Lower leg skin (tissue), 4 donors: Measurements from ENCODE around the gene MS4A4E. TPM values are rescaled to one million over a fixed set of nuclear protein-coding genes. Genes with fewer than 3 reads are reported as not detected.

Experiments
- DNase-seq, 2 donors: peaks; one replicate each; pipeline ENCODE4 v3.0.0-alpha.2; 2019; ENCODE audit warnings: low spot score in 2 of 2
- H3K4me3 ChIP-seq: fragments of 200-600 bp; sonication (generic); 2 replicates; pipeline ENCODE4 v1.5.1; 2017; ENCODE audit warnings: mild to moderate bottlenecking, low read depth; ENCODE audit not compliant: poor library complexity, severe bottlenecking
- CTCF ChIP-seq, 3 donors: fragments of 450-650 bp; IDR thresholded peaks; one replicate each; pipeline ENCODE4 v1.5.1; 2016; ENCODE audit warnings: antibody characterized with exemption in 3 of 3, mild to moderate bottlenecking in 3 of 3, moderate library complexity in 2 of 3
- POLR2A ChIP-seq, 2 donors: fragments of 450-650 bp; IDR thresholded peaks; one replicate each; pipeline ENCODE4 v1.6.1; 2016 to 2017; ENCODE audit warnings: antibody characterized with exemption in 2 of 2, mild to moderate bottlenecking in 1 of 2, moderate library complexity in 1 of 2
- WGBS, 2 donors: methylation state at CpG; one replicate each; pipeline ENCODE4 v1.1.5; 2018; 5-methylcytosine and 5-hydroxymethylcytosine counted together
- intact Hi-C: fragments of 100-400 bp; cut with DNase I; formaldehyde crosslinking; loops from one replicate; pipeline ENCODE4 v1.15.0; 2023; ENCODE audit warnings: low total_unique reads
- microRNA-seq, 2 donors: library from miRNA; unstranded; fragments of <30 nt; microRNA quantifications; one replicate each; pipeline ENCODE4, GENCODE V29; 2016; ENCODE audit warnings: borderline replicate concordance in 2 of 2, borderline number of aligned reads in 1 of 2
- total RNA-seq, 4 donors: library from RNA; depleted of rRNA; stranded (reverse); fragments of >200 nt; gene quantifications; one replicate each; pipeline ENCODE4 v1.1.0, GENCODE V29; 2016

Gene MS4A4E
- total RNA-seq, 4 donors from 2014 or later: 0.25 to 1.6 (median 1.4) TPM

- 87% methylated on average over 1 of the region's 1 CpG for WGBS, 2 donors
- TF ChIP-seq CTCF (IDR thresholded peaks at IDR 0.05) (no peak), POLR2A (IDR thresholded peaks at IDR 0.05) (no peak)
- intact Hi-C loops: no loop called here
- H3K4me3 ChIP-seq: no peak overlapping the region
- DNase-seq: no peak
Observed at GRCh38 chr11:60150279-60150678, 92.7 kb downstream of the MS4A4E start.

Small RNA genes within 50 kb of the gene (microRNA-seq; reads per million reads assigned to microRNA genes)
- gene MIR6503: 2.0 to 2.8 reads per million in 2 donors

Other genes starting within 250 kb of the MS4A4E start
- not detected for gene OOSP4B, start 226.0 kb downstream of the MS4A4E start, total RNA-seq
- not detected for gene OOSP2, start 202.7 kb downstream of the MS4A4E start, total RNA-seq
- gene MS4A3, start 186.5 kb downstream of the MS4A4E start, total RNA-seq: not detected
- 1 to 10 TPM in 1 of 4 donors, under 1 TPM in 3; 0.13 to 1.8 (median 0.32) TPM for gene MS4A2, start 154.5 kb downstream of the MS4A4E start, total RNA-seq
- gene MS4A6A, start 60.1 kb downstream of the MS4A4E start, total RNA-seq: 10 to 100 TPM in 3 of 4 donors, 1 to 10 TPM in 1; 4.1 to 22.2 (median 15.0) TPM
- 1 to 10 TPM; 3.0 to 9.5 (median 6.2) TPM for gene MS4A4A, start 37.5 kb upstream of the MS4A4E start, total RNA-seq
- not detected for gene MS4A6E, start 84.1 kb upstream of the MS4A4E start, total RNA-seq
- 1 to 10 TPM; 2.4 to 5.7 (median 2.8) TPM for gene MS4A7, start 135.4 kb upstream of the MS4A4E start, total RNA-seq
- 1 to 10 TPM in 1 of 4 donors, under 1 TPM in 2, not detected in 1; 0.10 to 1.2 (median 0.38) TPM for gene MS4A14, start 153.3 kb upstream of the MS4A4E start, total RNA-seq
- gene MS4A5, start 186.4 kb upstream of the MS4A4E start, total RNA-seq: not detected
- gene MS4A1, start 212.7 kb upstream of the MS4A4E start, total RNA-seq: under 1 TPM in 2 of 4 donors, not detected in 2; 0.27 to 0.72 TPM
- gene MS4A12, start 249.6 kb upstream of the MS4A4E start, total RNA-seq: not detected